Muscle layer of duodenum (tissue), 2 donors: ENCODE measurements around the gene FIS1.
"Not testable (repeated sequence)": the region's sequence is repeated elsewhere in the genome, so short reads cannot be mapped to it uniquely, and the experiment has no call there.

Experiments used
- H3K27ac ChIP-seq: one replicate; pipeline ENCODE4 v1.7.0; 2013; ENCODE audit warnings: mild to moderate bottlenecking, low read length
- H3K27me3 ChIP-seq: one replicate; pipeline ENCODE4 v1.7.0; 2013; ENCODE audit warnings: low read depth, mild to moderate bottlenecking, control low read depth, low read length
- H3K36me3 ChIP-seq, 2 donors: one replicate each; pipeline ENCODE4 v1.7.0; 2013; ENCODE audit warnings: low read length in 2 of 2, control low read depth in 1 of 2, mild to moderate bottlenecking in 1 of 2; ENCODE audit not compliant: insufficient read depth in 2 of 2, control insufficient read depth in 1 of 2
- H3K4me1 ChIP-seq, 2 donors: one replicate each; pipeline ENCODE4 v1.7.0; 2013; ENCODE audit warnings: low read length in 2 of 2, mild to moderate bottlenecking in 2 of 2, control low read depth in 1 of 2, moderate library complexity in 1 of 2; ENCODE audit not compliant: insufficient read depth in 2 of 2, control insufficient read depth in 1 of 2
- H3K4me3 ChIP-seq, 2 donors: one replicate each; pipeline ENCODE4 v1.7.0; 2013; ENCODE audit warnings: low read length in 2 of 2, low read depth in 1 of 2, mild to moderate bottlenecking in 1 of 2
- H3K9me3 ChIP-seq, 2 donors: one replicate each; pipeline ENCODE4 v1.7.0; 2013; ENCODE audit warnings: low read length in 2 of 2, control low read depth in 1 of 2, mild to moderate bottlenecking in 1 of 2; ENCODE audit not compliant: control insufficient read depth in 1 of 2
- donor health status: healthy.

The FIS1 gene

GRCh38 chr7:101244375-101245146 is at the start of gene FIS1:
Gene FIS1 (minus strand): TSS chr7:101245081. CDS start chr7:101245004, 77 bp downstream.
- H3K9me3 ChIP-seq, result no peaks in the 10 kb centered on the region
- peak within 1 kb of the TSS; percentile 97 for H3K27ac ChIP-seq
- H3K4me3 ChIP-seq, result peak within 1 kb of the TSS; percentile 97 to 98
- no peaks in the 10 kb centered on the region for H3K27me3 ChIP-seq
- peaks cover 7 to 22% of the 10 kb centered on the region in 2 donors for H3K36me3 ChIP-seq
- H3K4me1 ChIP-seq, result peaks cover 8 to 22% of the 10 kb centered on the region in 2 donors

- no peaks in the 10 kb centered on the region for H3K9me3 ChIP-seq
- H3K27ac ChIP-seq, result no peak overlapping the region
- no peak overlapping the region for H3K4me3 ChIP-seq
- peaks cover 0 to under 1% of the 10 kb centered on the region in 2 donors for H3K4me1 ChIP-seq
- H3K27me3 ChIP-seq, result peaks cover 4% of the 10 kb centered on the region
- H3K36me3 ChIP-seq, result no peaks in the 10 kb centered on the region
Observed at GRCh38 chr7:101294039-101294831, 49.4 kb upstream of the FIS1 start.

GRCh38 chr7:101293069-101294021 is 48.5 kb upstream of the FIS1 start:
- not testable (repeated sequence) for H3K27me3 ChIP-seq, H3K4me3 ChIP-seq, H3K27ac ChIP-seq, H3K4me1 ChIP-seq, H3K9me3 ChIP-seq, H3K36me3 ChIP-seq

GRCh38 chr7:101292566-101292965 is 47.7 kb upstream of the FIS1 start:
- not testable (repeated sequence) for H3K4me3 ChIP-seq, H3K27me3 ChIP-seq, H3K4me1 ChIP-seq, H3K27ac ChIP-seq, H3K36me3 ChIP-seq, H3K9me3 ChIP-seq

- H3K27ac ChIP-seq, H3K9me3 ChIP-seq, H3K36me3 ChIP-seq, H3K4me3 ChIP-seq, H3K27me3 ChIP-seq, H3K4me1 ChIP-seq: not testable (repeated sequence)
Observed at GRCh38 chr7:101290186-101291037, 45.5 kb upstream of the FIS1 start.

GRCh38 chr7:101289687-101290086 is 44.8 kb upstream of the FIS1 start:
- not testable (repeated sequence) for H3K4me3 ChIP-seq, H3K36me3 ChIP-seq, H3K9me3 ChIP-seq, H3K27ac ChIP-seq, H3K4me1 ChIP-seq, H3K27me3 ChIP-seq

GRCh38 chr7:101288439-101288838 is 43.6 kb upstream of the FIS1 start:
- H3K4me1 ChIP-seq, result no peaks in the 10 kb centered on the region
- no peaks in the 10 kb centered on the region for H3K36me3 ChIP-seq
- no peak overlapping the region for H3K27ac ChIP-seq
- H3K9me3 ChIP-seq, result no peaks in the 10 kb centered on the region
- peaks cover 3% of the 10 kb centered on the region for H3K27me3 ChIP-seq
- H3K4me3 ChIP-seq, result no peak overlapping the region

- H3K9me3 ChIP-seq, result no peaks in the 10 kb centered on the region
- no peaks in the 10 kb centered on the region for H3K36me3 ChIP-seq
- peaks cover 3% of the 10 kb centered on the region for H3K27me3 ChIP-seq
- H3K4me3 ChIP-seq, result no peak overlapping the region
- H3K4me1 ChIP-seq, result no peaks in the 10 kb centered on the region
- H3K27ac ChIP-seq, result no peak overlapping the region
Observed at GRCh38 chr7:101287032-101287431, 42.2 kb upstream of the FIS1 start.

GRCh38 chr7:101285880-101286279 is 41.0 kb upstream of the FIS1 start:
- not testable (repeated sequence) for H3K4me1 ChIP-seq, H3K27ac ChIP-seq, H3K9me3 ChIP-seq, H3K27me3 ChIP-seq, H3K4me3 ChIP-seq, H3K36me3 ChIP-seq

- no peaks in the 10 kb centered on the region for H3K4me1 ChIP-seq
Observed at GRCh38 chr7:101285171-101285570, 40.3 kb upstream of the FIS1 start.

More at GRCh38 chr7:101285171-101285570, 40.3 kb upstream of the FIS1 start:
- Histone ChIP-seq H3K9me3 (no peaks in the 10 kb centered on the region), H3K27me3 (no peaks in the 10 kb centered on the region), H3K36me3 (no peaks in the 10 kb centered on the region), H3K27ac (no peak overlapping the region), H3K4me3 (no peak overlapping the region)
